ENCODE measurements around the gene ZNF507. TPM values are rescaled to one million over a fixed set of nuclear protein-coding genes. Genes with fewer than 3 reads are reported as not detected.

ZNF507 gene
- total RNA-seq, 2 experiments from 2014 or later = 13.3 to 35.0 TPM

- H3K9me3 ChIP-seq (ENCODE audit: low read length) = no peaks in the 10 kb centered on the region
- no peaks in the 10 kb centered on the region for H3K9me2 ChIP-seq (ENCODE audit: insufficient read depth, low read length)
- TF ChIP-seq EZH2phosphoT487 (IDR thresholded peaks at IDR 0.05; ENCODE audit: borderline replicate concordance, low read depth, low read length) = no peak
- TF ChIP-seq CTCF (conservative IDR thresholded peaks at IDR 0.05; ENCODE audit: low read length) = no peak
- H3K4me1 ChIP-seq (ENCODE audit: insufficient read depth, low read length, poor library complexity, severe bottlenecking) = no peaks in the 10 kb centered on the region
- no peak overlapping the region for H3K4me3 ChIP-seq (ENCODE audit: low read depth, low read length, poor library complexity, severe bottlenecking)
- DNase-seq (ENCODE audit: low spot score) = no peak
- BruUV-seq (replicated peaks) = no TSS peak
- H3K4me2 ChIP-seq (ENCODE audit: low read length) = no peak overlapping the region
- CTCF ChIA-PET (ENCODE audit: unreplicated experiment) = interaction anchor here (0.5 kb wide), 1 partner anchor 25 kb away, joined by 4 read pairs; no protein-coding TSS in a partner anchor
- H3K36me3 ChIP-seq (ENCODE audit: insufficient read depth, low read length) = no peaks in the 10 kb centered on the region
- H2AFZ ChIP-seq (ENCODE audit: low read length) = no peak overlapping the region
- H3K27ac ChIP-seq (ENCODE audit: low read depth, low read length, poor library complexity, severe bottlenecking) = no peak overlapping the region
- H3K79me2 ChIP-seq (ENCODE audit: insufficient read depth, low read depth, low read length) = no peaks in the 10 kb centered on the region
- intact Hi-C loops (cut with micrococcal nuclease; ENCODE audit: unreplicated experiment) = no loop called here
- H4K20me1 ChIP-seq (ENCODE audit: insufficient read depth, low read length) = no peaks in the 10 kb centered on the region
- POLR2A ChIA-PET = no interaction called here
Observed at GRCh38 chr19:32316034-32316433, 29.4 kb upstream of the ZNF507 start.

GRCh38 chr19:32317086-32317485 is 28.3 kb upstream of the ZNF507 start:
- ChIA-PET POLR2A (no interaction called here), CTCF (ENCODE audit: unreplicated experiment) (no interaction called here)
- H3K4me1 ChIP-seq (ENCODE audit: insufficient read depth, low read length, poor library complexity, severe bottlenecking) = no peaks in the 10 kb centered on the region
- TF ChIP-seq EZH2phosphoT487 (IDR thresholded peaks at IDR 0.05; ENCODE audit: borderline replicate concordance, low read depth, low read length) = no peak
- no peak for TF ChIP-seq CTCF (conservative IDR thresholded peaks at IDR 0.05; ENCODE audit: low read length)
- H3K9me3 ChIP-seq (ENCODE audit: low read length) = no peaks in the 10 kb centered on the region
- intact Hi-C loops (cut with micrococcal nuclease; ENCODE audit: unreplicated experiment) = no loop called here
- no peaks in the 10 kb centered on the region for H3K79me2 ChIP-seq (ENCODE audit: insufficient read depth, low read depth, low read length)
- no peak overlapping the region for H3K27ac ChIP-seq (ENCODE audit: low read depth, low read length, poor library complexity, severe bottlenecking)
- H3K36me3 ChIP-seq (ENCODE audit: insufficient read depth, low read length) = no peaks in the 10 kb centered on the region
- no peak overlapping the region for H2AFZ ChIP-seq (ENCODE audit: low read length)
- H3K4me3 ChIP-seq (ENCODE audit: low read depth, low read length, poor library complexity, severe bottlenecking) = no peak overlapping the region
- no TSS peak for BruUV-seq (replicated peaks)
- no peaks in the 10 kb centered on the region for H4K20me1 ChIP-seq (ENCODE audit: insufficient read depth, low read length)
- no peak for DNase-seq (ENCODE audit: low spot score)
- no peaks in the 10 kb centered on the region for H3K9me2 ChIP-seq (ENCODE audit: insufficient read depth, low read length)
- H3K4me2 ChIP-seq (ENCODE audit: low read length) = no peak overlapping the region

GRCh38 chr19:32318884-32319520 is 26.4 kb upstream of the ZNF507 start:
- no TSS peak for BruUV-seq (replicated peaks)
- Histone ChIP-seq H2AFZ (ENCODE audit: low read length) (no peak overlapping the region), H3K79me2 (ENCODE audit: insufficient read depth, low read depth, low read length) (no peaks in the 10 kb centered on the region), H3K27ac (ENCODE audit: low read depth, low read length, poor library complexity, severe bottlenecking) (no peak overlapping the region), H3K9me3 (ENCODE audit: low read length) (no peaks in the 10 kb centered on the region), H3K4me3 (ENCODE audit: low read depth, low read length, poor library complexity, severe bottlenecking) (no peak overlapping the region), H3K4me1 (ENCODE audit: insufficient read depth, low read length, poor library complexity, severe bottlenecking) (no peaks in the 10 kb centered on the region), H3K36me3 (ENCODE audit: insufficient read depth, low read length) (no peaks in the 10 kb centered on the region), H3K9me2 (ENCODE audit: insufficient read depth, low read length) (no peaks in the 10 kb centered on the region), H4K20me1 (ENCODE audit: insufficient read depth, low read length) (no peaks in the 10 kb centered on the region), H3K4me2 (ENCODE audit: low read length) (no peak overlapping the region)
- intact Hi-C loops (cut with micrococcal nuclease; ENCODE audit: unreplicated experiment) = no loop called here
- DNase-seq (ENCODE audit: low spot score) = peak; percentile 9
- ChIA-PET CTCF (ENCODE audit: unreplicated experiment) (no interaction called here), POLR2A (no interaction called here)
- TF ChIP-seq EZH2phosphoT487 (IDR thresholded peaks at IDR 0.05; ENCODE audit: borderline replicate concordance, low read depth, low read length) (no peak), CTCF (conservative IDR thresholded peaks at IDR 0.05; ENCODE audit: low read length) (peak; percentile 55)

Measured in OCI-LY7 (cell line).